HG02884 (cell line): Measurements from ENCODE around the gene IRX2.

Source experiments
- ATAC-seq: cut with Tn5 transposase; IDR thresholded peaks from one replicate; pipeline ENCODE4 v1.9.1; 2021; ENCODE audit warnings: mild to moderate bottlenecking, moderate library complexity; ENCODE audit not compliant: unreplicated experiment

Gene IRX2

DNA sequence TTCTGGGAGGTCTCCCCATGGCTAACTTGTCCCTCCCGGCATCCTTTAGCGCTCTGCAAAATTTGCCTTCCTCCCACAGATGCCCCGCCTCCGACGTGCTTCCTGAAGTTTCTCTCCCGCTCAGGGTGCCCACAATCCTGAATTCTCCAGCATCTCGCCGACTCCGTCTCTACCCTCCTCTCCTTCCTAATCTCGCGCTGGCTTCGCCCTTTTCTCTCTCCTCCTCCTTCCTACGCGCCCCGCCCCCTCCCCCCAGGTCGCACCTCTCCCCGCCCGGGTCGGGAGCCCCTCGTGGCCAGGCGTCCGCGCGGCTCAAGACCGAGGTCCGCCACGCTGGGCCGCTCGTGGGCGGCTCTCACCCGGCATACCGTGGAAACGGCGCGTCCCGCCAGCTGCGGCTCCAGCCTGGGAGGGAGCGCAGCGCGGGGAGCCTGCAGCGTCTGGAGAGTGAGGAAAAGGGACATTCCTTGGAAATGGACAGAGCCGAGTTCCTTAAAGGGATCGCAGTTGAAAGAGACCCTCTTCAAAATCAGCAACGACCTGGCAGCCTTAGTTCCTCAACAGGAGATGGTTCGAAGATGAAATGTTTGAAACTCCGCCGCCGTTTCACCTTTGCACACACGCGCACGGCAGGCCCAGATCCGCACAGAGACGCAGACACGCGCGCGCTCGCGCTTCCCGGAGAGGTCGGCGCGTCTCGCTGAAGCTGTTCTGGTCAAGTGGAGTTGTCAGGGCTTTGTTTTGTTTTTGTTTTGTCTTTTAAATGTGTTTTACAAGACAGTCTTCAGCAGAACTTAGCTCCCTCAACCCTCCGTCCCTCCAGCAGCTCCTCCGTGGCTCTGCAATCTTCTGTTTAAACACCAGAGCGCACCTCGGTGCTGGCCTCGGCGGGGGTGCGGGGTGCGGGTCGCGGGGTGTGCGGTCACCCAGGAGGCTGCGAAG is 5.0 kb upstream of the IRX2 start:
- no peak for ATAC-seq

DNA sequence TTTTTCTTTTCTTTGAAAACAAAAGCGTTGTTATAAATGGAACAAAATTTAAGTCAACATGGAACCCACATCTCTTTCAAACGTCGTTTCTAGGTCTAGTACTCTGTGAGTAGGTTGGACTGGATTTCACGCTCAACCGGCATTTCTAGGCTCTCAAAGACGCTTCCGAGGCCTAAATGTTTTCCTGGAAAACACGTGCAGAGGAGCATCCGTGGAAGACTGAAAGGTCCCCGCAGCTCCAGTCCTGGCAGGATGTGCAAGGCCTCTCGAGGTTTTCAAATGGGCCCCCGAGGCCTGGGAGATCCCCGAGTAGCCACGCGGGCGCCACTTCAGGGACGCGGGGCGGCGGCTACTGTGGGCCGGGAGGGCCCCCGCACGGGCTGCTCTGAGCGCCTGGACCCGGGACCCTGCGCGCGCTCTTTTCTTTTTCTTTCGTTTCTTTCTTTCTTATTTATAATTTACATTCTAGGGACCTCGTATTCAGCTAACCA is 4.2 kb upstream of the IRX2 start:
- ATAC-seq = no peak

DNA sequence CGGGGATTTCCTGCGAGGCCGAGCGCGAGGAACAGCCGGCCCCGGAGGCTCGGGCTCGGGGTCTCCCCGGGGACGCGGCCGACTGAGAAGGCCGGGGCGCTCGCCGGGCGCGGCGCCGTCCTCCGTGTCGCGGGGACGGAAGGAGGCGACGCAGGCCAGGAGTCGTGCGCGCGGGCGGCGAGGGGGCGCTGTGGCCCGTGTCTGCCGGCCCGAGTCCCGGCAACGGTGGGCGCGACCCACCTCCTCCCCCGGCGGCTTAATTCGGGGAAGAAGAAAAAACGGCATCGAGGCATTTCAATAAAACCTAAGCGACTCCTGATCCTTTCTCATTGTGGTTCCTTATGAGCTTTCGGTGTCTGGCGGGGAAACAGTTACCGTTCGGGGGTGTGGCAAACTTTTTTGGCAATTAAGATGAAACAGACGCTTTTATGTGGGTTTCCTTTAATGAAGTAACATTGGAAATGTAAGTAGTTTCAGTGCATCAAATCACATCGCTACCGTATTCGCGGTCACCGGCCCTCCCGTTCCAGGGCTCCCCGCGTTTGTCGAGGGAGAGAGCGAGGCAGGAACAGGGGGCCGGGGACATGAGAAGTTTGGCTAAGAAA is 3.7 kb upstream of the IRX2 start:
- no peak for ATAC-seq

DNA sequence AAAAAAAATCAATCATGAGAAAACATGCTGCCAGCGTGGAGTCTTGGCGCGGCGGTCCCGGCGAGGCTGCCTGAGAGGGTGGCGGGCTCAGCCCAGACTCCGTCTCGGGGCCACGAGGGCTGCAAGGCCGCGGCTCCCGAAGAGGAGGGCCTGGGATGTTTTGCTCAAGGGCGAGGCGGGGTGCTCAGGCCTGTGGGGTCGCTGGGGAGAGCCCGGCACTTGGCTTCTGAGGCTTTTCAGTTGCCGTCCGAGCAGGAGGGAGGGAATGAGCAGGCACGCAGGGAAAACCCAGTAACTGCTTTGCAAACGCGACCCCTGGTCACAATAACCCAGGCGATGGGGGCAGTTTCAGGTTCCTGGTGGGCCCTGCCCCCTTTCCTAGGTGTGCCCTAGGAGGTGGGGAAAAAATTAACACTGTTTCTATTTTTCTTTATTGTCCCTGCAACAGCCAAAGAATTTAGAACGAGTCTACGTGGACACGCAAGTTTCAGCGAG is 3.2 kb upstream of the IRX2 start:
- no peak for ATAC-seq

DNA sequence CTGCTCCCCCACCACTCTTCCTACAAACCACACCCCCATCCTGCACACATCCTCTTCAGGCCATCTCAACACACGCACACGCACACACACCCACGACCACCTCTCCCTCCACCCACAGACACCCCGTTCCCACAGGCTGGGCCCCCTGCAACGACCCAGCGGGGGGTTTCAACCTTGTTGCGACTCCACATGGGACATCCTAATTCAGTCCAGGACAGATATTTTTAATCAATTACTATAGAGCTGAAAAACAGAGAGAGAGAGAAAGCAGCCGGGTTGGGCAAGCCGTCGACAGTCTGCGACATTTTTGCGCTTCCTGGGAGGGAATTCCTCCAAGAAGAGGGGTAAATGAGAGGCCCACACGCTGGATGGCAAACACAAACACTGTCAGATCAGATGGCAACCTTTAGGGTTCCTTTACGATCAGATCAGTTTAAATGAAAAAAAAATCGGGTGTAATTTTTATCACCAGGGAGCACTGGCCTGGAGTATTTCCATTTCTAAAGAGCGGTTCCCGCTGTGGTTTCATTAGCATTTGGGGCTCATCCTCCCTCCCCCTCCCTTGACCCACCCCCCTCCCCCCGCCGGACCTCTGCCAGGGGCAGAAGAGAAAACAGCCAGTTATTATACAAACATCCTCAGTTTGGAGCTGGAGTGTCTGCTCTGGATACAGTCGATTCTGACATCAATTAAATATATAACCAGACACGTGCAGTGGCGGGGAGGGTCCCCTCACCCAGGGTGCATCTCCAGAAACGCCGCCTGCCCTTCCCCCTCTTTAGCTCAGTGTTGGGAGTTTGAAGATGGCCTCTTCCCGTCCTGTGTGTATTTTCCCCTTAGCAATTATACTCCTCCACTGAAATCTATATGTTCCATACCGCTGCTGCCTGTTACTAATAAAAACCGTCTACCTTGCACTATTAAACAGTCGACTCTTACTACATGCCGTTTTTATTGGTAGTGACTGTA is 2.3 kb upstream of the IRX2 start:
- ATAC-seq = no peak

DNA sequence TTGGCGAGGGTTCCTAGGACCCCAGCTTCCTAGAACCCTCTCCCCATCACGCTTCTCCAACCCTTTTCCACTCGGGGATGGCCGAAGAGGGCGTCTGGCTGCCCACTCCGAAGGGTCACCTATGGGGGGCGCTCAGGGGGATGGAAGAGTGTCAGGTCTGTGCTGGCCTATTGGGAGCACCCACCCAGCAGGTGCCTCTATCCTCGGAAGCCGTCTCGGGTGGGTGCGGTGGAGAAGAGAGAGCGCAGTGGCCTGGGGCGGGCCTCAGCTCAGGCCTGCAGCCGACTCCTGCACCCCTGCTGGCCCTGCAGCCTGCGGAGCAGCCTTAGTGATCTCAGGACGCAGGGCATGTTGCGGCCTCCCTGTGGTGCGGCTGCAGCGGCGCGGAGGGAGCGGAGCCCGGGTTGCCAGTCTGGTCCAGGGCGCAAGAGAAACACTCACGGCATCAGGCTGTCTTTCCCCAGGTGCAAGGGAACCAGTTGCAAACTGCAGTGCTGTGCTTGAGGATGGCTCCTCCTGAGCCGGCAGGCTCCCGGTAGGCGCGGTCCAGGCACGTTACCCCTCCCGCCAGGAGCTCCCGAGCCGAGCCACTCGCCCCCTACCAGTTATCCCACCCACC is 1.5 kb upstream of the IRX2 start:
- no peak for ATAC-seq

DNA sequence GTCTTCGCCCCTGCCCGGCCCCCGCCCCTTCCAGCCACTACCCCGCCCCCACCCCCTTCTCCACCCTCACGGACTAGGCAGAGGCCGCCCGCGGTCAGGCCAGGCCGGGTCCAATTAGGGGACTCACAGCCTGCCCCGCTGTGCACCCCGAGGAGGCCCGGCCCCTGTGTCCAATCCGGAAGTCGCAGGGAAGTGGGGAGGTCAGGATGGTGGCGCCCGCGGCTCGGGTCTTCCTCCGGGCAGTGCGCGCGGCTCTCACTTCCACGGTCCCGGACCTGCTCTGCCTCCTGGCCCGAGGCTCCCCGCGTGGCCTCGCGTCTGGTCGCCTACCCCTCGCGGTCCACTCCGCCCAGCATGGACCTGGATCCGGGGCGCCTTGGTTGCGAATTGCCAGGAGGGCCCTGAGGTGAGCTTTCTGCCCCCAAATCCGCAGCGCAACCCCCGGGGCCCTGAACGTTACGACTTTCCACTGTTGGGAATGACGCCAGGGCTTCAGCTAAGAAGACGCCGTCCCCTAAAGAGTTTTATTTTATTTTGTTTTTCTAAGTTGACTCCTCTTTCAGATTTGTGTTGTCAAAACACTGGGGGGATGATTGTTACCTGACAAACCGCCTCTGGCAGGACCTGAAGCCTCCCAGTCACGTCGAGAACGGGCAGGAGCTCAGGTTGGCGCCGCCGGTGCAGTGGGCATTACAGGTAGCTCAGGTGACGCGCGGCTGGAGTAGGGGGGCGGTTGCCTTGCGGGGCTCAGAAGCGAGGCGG is 763 bp upstream of the IRX2 start:
- no peak for ATAC-seq

DNA sequence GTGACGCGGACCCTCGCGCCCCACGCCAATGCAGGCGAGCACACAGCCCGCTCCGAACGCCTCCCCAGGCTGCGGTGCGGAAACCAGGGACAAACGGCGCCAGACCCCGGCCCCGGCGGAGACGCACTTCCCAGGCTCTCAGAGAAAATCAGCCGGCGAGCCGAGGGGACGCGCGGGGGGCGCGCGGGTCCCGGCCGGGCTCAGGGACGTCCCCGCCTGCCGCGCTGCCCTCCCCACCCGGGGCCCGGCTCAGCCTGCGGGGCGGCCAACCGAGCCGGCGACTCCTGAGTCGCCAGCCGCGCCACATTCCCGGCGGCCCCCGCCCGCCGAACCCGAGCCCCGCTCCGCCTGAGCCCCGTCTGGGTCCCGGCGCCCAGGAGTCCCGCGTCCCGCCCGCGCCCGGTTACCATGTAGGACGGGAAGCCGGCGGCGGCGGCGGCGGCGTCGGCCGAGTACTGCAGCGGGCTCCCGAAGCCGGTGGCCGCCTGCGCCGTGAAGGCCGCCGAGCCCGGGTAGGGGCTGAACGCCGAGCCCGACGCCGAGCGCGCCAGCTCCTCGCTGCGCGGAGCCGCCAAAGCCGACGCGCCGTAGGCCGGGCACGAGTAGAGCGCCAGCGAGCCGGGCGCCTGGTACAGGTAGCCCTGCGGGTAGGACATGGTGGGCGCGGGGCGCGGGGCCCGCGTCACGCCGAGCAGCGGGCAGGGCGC is 566 bp downstream of the IRX2 start:
- ATAC-seq = no peak

DNA sequence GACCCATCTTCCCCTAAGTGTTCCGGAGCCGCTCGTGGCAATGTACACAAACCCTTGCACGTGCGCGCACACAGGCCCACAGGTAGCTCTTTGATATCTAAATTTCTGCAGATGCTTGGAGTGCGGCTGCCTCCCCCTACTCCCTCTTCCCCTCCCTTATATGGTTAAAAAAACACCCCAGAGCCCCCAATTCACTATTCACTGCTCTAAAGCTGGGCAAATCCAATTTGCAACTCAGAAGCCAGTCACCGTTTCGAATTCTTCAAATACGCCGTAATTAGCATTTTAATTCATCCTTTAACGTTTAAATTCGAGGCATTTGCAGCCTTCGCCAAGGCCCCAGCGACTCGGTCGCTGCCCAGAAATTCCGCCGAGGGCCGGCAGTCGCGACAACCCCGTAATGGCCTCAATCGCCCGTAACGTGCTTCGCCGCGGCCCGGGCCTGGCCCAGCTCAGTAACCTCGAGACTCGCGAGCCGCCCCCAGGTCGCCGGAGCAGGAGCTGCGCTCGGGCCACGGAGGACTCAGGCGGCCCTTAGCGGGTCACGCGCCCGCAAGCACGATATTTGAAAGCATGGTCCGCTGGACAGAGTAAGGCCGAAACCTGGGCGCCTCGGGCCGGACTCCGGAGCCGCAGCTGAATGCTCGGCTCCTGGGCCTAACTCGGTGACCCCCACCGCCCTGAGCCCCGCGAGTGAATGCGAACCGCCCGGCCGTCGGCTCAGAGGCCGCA is 1.3 kb downstream of the IRX2 start:
- ATAC-seq = no peak

DNA sequence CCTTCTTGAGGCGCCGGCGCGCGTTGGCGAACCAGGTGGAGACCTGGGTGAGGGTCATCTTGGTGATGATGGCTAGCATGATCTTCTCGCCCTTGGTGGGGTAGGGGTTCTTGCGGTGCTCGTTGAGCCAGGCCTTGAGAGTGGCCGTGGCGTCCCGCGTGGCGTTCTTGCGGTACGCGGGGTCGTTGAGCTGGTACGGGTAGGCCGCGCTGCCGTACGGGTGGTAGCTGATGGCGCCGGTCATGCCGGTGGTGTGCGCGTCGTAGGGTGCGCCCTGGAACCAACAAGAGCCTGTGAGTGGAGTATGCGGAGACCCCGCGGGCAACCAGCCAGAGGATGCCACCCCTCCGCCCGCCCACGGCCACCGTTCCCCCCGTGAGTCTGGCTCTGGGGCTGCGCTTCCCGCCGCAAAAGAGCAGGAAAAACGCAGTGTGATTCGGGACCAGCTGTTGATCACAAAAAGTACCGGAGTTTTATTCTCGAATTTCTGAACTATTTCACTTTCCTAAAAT is 1.9 kb downstream of the IRX2 start:
- ATAC-seq = no peak

DNA sequence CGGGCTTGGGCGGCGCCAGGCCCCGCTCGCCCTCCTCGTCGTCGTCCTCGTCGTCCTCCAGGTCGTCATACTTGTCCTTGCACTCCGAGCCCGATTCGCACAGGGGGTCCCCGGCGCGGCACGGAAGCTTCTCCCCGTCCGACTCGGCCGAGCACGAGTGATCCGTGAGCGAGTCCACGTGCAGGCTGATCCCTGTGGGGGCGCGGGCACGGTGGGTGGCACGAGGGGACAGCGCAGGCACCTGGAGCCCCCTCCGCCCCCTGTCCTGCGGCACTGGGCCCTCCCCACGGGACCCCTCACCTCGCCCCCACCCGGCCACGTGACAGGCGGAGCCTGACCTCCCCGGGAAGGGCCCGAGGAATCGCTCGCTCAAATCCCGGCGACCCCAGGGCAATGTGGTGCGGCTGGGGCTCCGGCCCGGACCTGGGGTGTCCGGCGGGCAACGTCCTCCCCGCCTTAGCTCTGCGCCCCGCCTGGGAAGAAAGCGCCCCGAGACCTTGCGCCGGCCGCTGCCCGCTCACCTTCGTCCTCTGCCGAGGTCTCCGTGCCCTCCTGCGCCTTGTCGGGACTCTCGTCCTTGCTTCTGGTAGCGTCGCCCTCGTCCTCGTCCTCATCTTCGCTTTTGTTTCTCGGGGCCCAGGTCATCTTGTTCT is 2.5 kb downstream of the IRX2 start:
- ATAC-seq = no peak

DNA sequence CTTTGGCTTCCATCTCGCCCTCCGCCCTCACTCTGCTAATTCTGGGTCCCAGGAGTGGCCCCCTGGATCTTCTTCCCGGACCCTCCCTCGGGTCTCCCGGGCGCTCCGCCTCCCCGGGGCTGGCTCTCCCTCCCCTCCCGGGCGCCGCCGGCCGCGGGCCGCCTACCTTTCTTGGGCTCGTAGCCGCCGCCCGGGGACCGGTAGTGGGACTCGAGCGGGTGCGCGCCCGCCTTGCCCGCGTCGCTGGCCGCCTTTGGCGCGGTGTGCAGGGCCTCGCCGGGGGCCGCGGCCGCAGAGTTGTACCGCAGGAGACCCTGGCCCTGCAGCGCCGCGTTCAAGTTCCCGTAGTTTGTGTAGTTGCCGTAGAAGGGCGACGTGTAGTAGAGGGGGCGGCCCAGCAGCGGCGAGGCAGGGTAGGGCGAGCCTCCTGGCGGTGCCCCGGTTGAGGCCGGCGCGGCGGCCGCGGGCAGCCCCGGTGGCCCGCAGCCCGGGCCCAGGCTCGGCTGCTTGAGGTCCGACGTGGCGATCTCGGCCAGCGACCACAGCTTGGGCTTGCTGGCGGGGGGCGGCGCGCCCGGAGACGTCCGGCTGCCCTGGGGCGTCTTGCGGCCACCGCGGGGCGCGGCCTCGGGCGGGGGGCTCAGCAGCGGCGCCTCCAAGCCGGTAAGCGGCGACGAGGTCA is 3.2 kb downstream of the IRX2 start:
- no peak for ATAC-seq

DNA sequence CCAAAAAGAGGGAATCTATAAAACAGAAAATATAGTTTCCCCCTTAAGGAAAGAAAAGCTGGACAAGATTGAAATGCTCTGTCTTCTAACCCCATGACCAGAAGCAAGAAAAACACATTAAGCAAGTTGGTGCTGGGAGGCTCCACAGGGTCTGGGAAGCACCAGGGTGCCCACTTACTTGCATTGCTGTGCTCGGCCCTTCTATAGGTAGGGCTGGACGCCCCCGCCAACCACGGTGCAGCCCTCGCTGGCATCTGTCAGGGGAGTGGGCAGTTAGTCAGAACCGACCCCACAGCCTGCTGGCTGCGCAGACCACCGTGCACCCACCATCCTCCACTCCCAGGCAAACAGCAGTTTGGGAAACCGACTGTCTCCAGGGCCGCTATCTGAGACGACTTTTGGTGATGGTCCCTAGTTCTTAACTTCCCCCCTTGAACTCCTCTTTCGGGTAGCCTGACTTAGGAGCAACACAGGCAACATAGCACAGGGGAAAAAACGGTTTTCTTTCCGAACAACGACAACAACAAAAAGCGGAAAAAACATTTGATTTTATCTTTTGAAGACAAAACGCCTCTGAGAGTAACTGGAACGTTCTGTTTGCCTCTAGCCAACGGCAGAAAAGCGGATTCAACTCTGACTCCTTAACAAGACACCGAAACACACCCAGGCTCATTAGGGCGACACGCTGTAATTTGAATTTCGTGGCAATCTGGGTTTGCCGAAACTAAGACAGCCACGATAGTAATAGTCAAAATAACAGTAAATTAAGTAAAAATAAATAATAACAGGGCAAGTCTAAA is 3.9 kb downstream of the IRX2 start:
- no peak for ATAC-seq

DNA sequence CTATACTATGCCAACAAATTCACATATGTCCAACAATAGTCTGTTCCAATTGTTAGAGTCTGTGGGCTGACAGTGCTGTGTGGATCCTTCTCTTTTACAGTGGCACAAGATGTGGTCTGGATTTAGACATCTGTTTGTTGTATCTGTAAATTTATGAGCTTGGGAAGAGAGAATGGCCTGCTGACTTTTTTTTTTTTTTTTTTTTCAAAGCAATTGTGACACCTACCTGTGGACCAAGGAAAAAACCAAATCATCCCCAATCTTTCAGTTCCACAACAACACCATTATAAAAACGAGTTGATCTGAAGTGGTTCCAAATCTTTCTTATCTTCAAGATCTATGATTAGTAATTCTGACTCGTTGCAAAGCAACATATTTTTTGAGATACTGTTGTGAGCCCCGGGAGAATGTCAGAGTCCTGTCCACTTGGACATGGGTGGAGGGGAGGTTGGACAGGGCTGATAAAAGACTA is 4.9 kb downstream of the IRX2 start:
- ATAC-seq = no peak

DNA sequence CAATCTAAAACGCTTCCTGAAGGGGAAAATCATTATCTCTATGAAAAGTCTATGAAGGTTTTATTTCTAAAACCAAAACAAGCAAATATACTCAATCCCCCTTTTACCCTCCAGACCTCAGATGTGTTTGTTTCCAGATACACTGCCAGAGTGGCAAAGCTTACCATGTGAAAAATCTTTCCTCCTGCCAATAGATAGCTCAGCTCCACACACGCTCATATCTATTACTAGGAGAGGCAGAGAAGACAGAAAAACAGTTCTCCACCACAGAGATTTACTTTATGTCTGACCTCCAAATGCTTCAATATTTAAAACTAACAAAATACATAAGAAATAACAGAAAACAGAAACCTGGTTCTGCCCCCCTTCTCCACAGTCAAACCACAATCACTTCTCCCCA is 7.0 kb downstream of the IRX2 start:
- no peak for ATAC-seq
